Measurements from ENCODE around the gene OR4E2.

- TF ChIP-seq CTCF (conservative IDR thresholded peaks at IDR 0.05) (no peak), EZH2 (IDR thresholded peaks at IDR 0.05; ENCODE audit: low read depth) (no peak)
Observed at GRCh38 chr14:21712036-21712435, 58.4 kb downstream of the OR4E2 start.

All from PC-9 (cell line).